Measurements from ENCODE around the gene SPATA24.

DNA sequence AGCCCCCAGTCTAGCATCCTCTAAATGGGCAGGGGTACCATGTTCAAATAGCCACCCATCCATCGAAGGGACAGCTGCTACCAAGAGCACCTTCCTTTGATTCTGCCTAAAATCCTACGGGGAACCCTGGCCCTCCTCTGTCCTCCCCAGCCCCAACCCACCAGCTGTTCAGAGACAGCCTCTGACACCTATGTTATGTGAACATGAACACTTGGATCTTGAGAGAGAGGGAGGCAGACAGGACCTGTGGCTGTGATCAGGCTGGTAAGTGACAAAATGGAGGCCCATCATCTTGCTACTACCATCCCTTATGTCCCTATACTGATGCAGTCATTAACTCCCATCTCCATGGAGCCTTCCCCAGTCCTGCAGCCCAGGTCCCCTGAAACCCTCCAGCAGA, 29.0 kb downstream of the SPATA24 start:
- no peak for TF ChIP-seq ZFP30 (CRISPR knock-in tag; IDR thresholded peaks at IDR 0.05)
- no peak for TF ChIP-seq TCF4 (CRISPR knock-in tag; IDR thresholded peaks at IDR 0.05; ENCODE audit: borderline replicate concordance)
- TF ChIP-seq, protein P1, sequence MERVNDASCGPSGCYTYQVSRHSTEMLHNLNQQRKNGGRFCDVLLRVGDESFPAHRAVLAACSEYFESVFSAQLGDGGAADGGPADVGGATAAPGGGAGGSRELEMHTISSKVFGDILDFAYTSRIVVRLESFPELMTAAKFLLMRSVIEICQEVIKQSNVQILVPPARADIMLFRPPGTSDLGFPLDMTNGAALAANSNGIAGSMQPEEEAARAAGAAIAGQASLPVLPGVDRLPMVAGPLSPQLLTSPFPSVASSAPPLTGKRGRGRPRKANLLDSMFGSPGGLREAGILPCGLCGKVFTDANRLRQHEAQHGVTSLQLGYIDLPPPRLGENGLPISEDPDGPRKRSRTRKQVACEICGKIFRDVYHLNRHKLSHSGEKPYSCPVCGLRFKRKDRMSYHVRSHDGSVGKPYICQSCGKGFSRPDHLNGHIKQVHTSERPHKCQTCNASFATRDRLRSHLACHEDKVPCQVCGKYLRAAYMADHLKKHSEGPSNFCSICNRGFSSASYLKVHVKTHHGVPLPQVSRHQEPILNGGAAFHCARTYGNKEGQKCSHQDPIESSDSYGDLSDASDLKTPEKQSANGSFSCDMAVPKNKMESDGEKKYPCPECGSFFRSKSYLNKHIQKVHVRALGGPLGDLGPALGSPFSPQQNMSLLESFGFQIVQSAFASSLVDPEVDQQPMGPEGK (CRISPR knock-in tag; IDR thresholded peaks at IDR 0.05; ENCODE audit: borderline replicate concordance): no peak
- TF ChIP-seq, protein P2, sequence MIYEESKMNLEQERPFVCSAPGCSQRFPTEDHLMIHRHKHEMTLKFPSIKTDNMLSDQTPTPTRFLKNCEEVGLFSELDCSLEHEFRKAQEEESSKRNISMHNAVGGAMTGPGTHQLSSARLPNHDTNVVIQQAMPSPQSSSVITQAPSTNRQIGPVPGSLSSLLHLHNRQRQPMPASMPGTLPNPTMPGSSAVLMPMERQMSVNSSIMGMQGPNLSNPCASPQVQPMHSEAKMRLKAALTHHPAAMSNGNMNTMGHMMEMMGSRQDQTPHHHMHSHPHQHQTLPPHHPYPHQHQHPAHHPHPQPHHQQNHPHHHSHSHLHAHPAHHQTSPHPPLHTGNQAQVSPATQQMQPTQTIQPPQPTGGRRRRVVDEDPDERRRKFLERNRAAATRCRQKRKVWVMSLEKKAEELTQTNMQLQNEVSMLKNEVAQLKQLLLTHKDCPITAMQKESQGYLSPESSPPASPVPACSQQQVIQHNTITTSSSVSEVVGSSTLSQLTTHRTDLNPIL (CRISPR knock-in tag; IDR thresholded peaks at IDR 0.05; ENCODE audit: low read depth): no peak

Measured in SK-N-SH treated with all-trans-retinoic acid at 6 μM for 48 hours (cell line).